Measurements from ENCODE around the gene MYB.

The MYB gene

GRCh38 chr6:135188718-135189117 lies 7.6 kb downstream of the MYB start:
- DNase-seq (ENCODE audit: low read depth, low spot score) = no peak

GRCh38 chr6:135189344-135189743 lies 8.2 kb downstream of the MYB start:
- DNase-seq (ENCODE audit: low read depth, low spot score) = no peak

- no peak for DNase-seq (ENCODE audit: low read depth, low spot score)
Measured at GRCh38 chr6:135191508-135192255, 10.6 kb downstream of the MYB start.

- no peak for DNase-seq (ENCODE audit: low read depth, low spot score)
Measured at GRCh38 chr6:135192256-135193174, 11.4 kb downstream of the MYB start.

- no peak for DNase-seq (ENCODE audit: low read depth, low spot score)
Measured at GRCh38 chr6:135193221-135193620, 12.1 kb downstream of the MYB start.

- DNase-seq (ENCODE audit: low read depth, low spot score) = no peak
Measured at GRCh38 chr6:135195041-135195440, 13.9 kb downstream of the MYB start.

- DNase-seq (ENCODE audit: low read depth, low spot score) = no peak
Measured at GRCh38 chr6:135195522-135195921, 14.4 kb downstream of the MYB start.

GRCh38 chr6:135196739-135197510 lies 15.8 kb downstream of the MYB start:
- no peak for DNase-seq (ENCODE audit: low read depth, low spot score)

- no peak for DNase-seq (ENCODE audit: low read depth, low spot score)
Measured at GRCh38 chr6:135202836-135203235, 21.7 kb downstream of the MYB start.

GRCh38 chr6:135204951-135205350 lies 23.8 kb downstream of the MYB start:
- DNase-seq (ENCODE audit: low read depth, low spot score) = no peak

- DNase-seq (ENCODE audit: low read depth, low spot score) = no peak
Measured at GRCh38 chr6:135209803-135210202, 28.7 kb downstream of the MYB start.

GRCh38 chr6:135210632-135211305 lies 29.7 kb downstream of the MYB start:
- no peak for DNase-seq (ENCODE audit: low read depth, low spot score)

- DNase-seq (ENCODE audit: low read depth, low spot score) = no peak
Measured at GRCh38 chr6:135211306-135211702, 30.2 kb downstream of the MYB start.

- DNase-seq (ENCODE audit: low read depth, low spot score) = no peak
Measured at GRCh38 chr6:135212020-135212806, 31.1 kb downstream of the MYB start.

- DNase-seq (ENCODE audit: low read depth, low spot score) = no peak
Measured at GRCh38 chr6:135212935-135213334, 31.8 kb downstream of the MYB start.

- no peak for DNase-seq (ENCODE audit: low read depth, low spot score)
Measured at GRCh38 chr6:135213616-135214015, 32.5 kb downstream of the MYB start.

GRCh38 chr6:135215160-135215559 lies 34.1 kb downstream of the MYB start:
- no peak for DNase-seq (ENCODE audit: low read depth, low spot score)

GRCh38 chr6:135215563-135215962 lies 34.5 kb downstream of the MYB start:
- DNase-seq (ENCODE audit: low read depth, low spot score) = no peak

GRCh38 chr6:135217663-135218062 lies 36.6 kb downstream of the MYB start:
- DNase-seq (ENCODE audit: low read depth, low spot score) = no peak

- no peak for DNase-seq (ENCODE audit: low read depth, low spot score)
Measured at GRCh38 chr6:135219346-135219745, 38.2 kb downstream of the MYB start.

- no peak for DNase-seq (ENCODE audit: low read depth, low spot score)
Measured at GRCh38 chr6:135221042-135221441, 39.9 kb downstream of the MYB start.
